ENCODE results near the gene ZBTB44. TPM values are rescaled to one million over a fixed set of nuclear protein-coding genes. Genes with fewer than 3 reads are reported as not detected.

Gene ZBTB44
- total RNA-seq, 1 experiment from 2014 or later = 32.5 TPM

DNA sequence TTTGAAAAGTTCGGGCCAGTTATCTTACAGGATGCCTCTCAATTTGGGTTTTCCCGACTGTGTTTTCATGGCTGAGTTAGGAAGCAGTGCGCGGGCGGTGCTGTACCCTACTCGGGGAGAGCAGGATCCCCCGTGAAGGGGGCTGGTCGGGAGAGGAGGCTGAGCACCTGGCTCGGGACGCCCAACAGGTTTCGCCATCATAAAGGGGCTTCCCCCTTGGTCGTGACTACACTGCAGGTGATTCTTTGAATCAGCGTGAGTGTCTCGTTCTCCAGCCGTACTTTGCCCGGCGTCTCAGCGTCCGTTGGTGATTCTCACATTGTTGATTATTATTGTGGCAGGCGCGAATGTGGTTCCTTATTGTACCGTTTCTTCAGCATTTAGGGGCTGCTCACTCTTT lies 108.6 kb downstream of the ZBTB44 start:
- no peaks in the 10 kb centered on the region for H3K27me3 ChIP-seq (ENCODE audit: insufficient read depth, low read length)

More for the DNA sequence above, 108.6 kb downstream of the ZBTB44 start:
- H3K27ac ChIP-seq (ENCODE audit: low read depth, low read length) = no peak overlapping the region
- ATAC-seq = no peak
- no peak overlapping the region for H3K9ac ChIP-seq (ENCODE audit: low read length)
- intact Hi-C loops (cut with micrococcal nuclease) = no loop called here
- RAD21 ChIA-PET (ENCODE audit: low non-redundant PET in 1 of 2, low total read pairs in 2 of 2, uncharacterized antibody in 2 of 2, unreplicated experiment in 2 of 2) = no interaction called here
- no peaks in the 10 kb centered on the region for H3K4me1 ChIP-seq (ENCODE audit: control insufficient read depth in 1 of 2, insufficient read depth in 2 of 2, low read length in 2 of 2)
- peaks cover 5 to 8% of the 10 kb centered on the region in 2 experiments; a peak in 3 of 4 replicates for H3K36me3 ChIP-seq (ENCODE audit: control insufficient read depth in 1 of 2, insufficient read depth in 2 of 2, low read length in 2 of 2)
- BruUV-seq (replicated peaks) = no TSS peak
- DNase-seq (ENCODE audit: low read depth, low spot score) = no peak
- no peaks in the 10 kb centered on the region for H3K79me2 ChIP-seq (ENCODE audit: insufficient read depth, low read length)
- H4K20me1 ChIP-seq (ENCODE audit: insufficient read depth) = no peaks in the 10 kb centered on the region
- POLR2A ChIA-PET = no interaction called here
- no peaks in the 10 kb centered on the region for H3K9me2 ChIP-seq (ENCODE audit: insufficient read depth)
- H3K4me2 ChIP-seq (ENCODE audit: low read length) = no peak overlapping the region
- H3K9me3 ChIP-seq (ENCODE audit: control insufficient read depth in 1 of 2, insufficient read depth in 1 of 2, low read depth in 1 of 2, low read length in 2 of 2) = no peaks in the 10 kb centered on the region
- no peak overlapping the region for H2AFZ ChIP-seq (ENCODE audit: low read depth, low read length, poor library complexity, severe bottlenecking)
- TF ChIP-seq TCF7L2 (IDR thresholded peaks at IDR 0.05; ENCODE audit: borderline replicate concordance, extremely low read depth, insufficient read depth, insufficient read length) = no peak
- TF ChIP-seq JUND (IDR thresholded peaks at IDR 0.05) = no peak
- TF ChIP-seq POLR2AphosphoS5 (IDR thresholded peaks at IDR 0.05; ENCODE audit: low read depth, low read length) = no peak
- no peak for TF ChIP-seq SRF (IDR thresholded peaks at IDR 0.05; ENCODE audit: low read depth)
- no peak for TF ChIP-seq SP1 (IDR thresholded peaks at IDR 0.05; ENCODE audit: low read depth)
- no peak for TF ChIP-seq SIN3A (IDR thresholded peaks at IDR 0.05; ENCODE audit: low read depth)
- no peak for TF ChIP-seq YY1 (IDR thresholded peaks at IDR 0.05; ENCODE audit: extremely low read depth, insufficient replicate concordance, low read depth, low read length)
- no peak for TF ChIP-seq CEBPB (IDR thresholded peaks at IDR 0.05; ENCODE audit: low read depth)
- no peak for TF ChIP-seq ATF3 (IDR thresholded peaks at IDR 0.05)
- no peak for TF ChIP-seq ZNF274 (IDR thresholded peaks at IDR 0.05; ENCODE audit: low read depth, low read length)
- no peak for TF ChIP-seq EZH2phosphoT487 (IDR thresholded peaks at IDR 0.05; ENCODE audit: borderline replicate concordance)
- no peak for TF ChIP-seq RAD21 (IDR thresholded peaks at IDR 0.05; ENCODE audit: low read depth)
- TF ChIP-seq, protein P1, sequence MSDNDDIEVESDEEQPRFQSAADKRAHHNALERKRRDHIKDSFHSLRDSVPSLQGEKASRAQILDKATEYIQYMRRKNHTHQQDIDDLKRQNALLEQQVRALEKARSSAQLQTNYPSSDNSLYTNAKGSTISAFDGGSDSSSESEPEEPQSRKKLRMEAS (IDR thresholded peaks at IDR 0.05) = no peak
- TF ChIP-seq, protein P2, sequence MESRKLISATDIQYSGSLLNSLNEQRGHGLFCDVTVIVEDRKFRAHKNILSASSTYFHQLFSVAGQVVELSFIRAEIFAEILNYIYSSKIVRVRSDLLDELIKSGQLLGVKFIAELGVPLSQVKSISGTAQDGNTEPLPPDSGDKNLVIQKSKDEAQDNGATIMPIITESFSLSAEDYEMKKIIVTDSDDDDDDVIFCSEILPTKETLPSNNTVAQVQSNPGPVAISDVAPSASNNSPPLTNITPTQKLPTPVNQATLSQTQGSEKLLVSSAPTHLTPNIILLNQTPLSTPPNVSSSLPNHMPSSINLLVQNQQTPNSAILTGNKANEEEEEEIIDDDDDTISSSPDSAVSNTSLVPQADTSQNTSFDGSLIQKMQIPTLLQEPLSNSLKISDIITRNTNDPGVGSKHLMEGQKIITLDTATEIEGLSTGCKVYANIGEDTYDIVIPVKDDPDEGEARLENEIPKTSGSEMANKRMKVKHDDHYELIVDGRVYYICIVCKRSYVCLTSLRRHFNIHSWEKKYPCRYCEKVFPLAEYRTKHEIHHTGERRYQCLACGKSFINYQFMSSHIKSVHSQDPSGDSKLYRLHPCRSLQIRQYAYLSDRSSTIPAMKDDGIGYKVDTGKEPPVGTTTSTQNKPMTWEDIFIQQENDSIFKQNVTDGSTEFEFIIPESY (IDR thresholded peaks at IDR 0.05; ENCODE audit: extremely low read depth, insufficient replicate concordance, low read length) = no peak
- no peak for TF ChIP-seq POLR2A (IDR thresholded peaks at IDR 0.05; ENCODE audit: borderline replicate concordance, extremely low read depth, insufficient read depth, insufficient read length)
- no peak for TF ChIP-seq ZFX (IDR thresholded peaks at IDR 0.05)
- TF ChIP-seq, protein P3, sequence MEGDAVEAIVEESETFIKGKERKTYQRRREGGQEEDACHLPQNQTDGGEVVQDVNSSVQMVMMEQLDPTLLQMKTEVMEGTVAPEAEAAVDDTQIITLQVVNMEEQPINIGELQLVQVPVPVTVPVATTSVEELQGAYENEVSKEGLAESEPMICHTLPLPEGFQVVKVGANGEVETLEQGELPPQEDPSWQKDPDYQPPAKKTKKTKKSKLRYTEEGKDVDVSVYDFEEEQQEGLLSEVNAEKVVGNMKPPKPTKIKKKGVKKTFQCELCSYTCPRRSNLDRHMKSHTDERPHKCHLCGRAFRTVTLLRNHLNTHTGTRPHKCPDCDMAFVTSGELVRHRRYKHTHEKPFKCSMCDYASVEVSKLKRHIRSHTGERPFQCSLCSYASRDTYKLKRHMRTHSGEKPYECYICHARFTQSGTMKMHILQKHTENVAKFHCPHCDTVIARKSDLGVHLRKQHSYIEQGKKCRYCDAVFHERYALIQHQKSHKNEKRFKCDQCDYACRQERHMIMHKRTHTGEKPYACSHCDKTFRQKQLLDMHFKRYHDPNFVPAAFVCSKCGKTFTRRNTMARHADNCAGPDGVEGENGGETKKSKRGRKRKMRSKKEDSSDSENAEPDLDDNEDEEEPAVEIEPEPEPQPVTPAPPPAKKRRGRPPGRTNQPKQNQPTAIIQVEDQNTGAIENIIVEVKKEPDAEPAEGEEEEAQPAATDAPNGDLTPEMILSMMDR (IDR thresholded peaks at IDR 0.05 in 2 of 3, conservative IDR thresholded peaks at IDR 0.05 in 1 of 3; ENCODE audit: borderline replicate concordance in 1 of 3, insufficient read depth in 1 of 3, low read depth in 2 of 3, low read length in 2 of 3) = no peak
- TF ChIP-seq REST (IDR thresholded peaks at IDR 0.05; ENCODE audit: low read depth) = no peak
- TF ChIP-seq EGR1 (IDR thresholded peaks at IDR 0.05; ENCODE audit: low read depth) = no peak
- no peak overlapping the region for H3K4me3 ChIP-seq (replicated peaks in 1 of 2; ENCODE audit: low read depth in 1 of 2, low read length in 2 of 2)
- CTCF ChIA-PET = no interaction called here
